GM12873 (cell line): Measurements from ENCODE around the gene B3GNT4.

Experiments used
- TF ChIP-seq, protein P1 (sequence below): IDR thresholded peaks from 2 replicates; pipeline ENCODE4 v1.5.1; 2012; ENCODE audit warnings: low read depth, mild to moderate bottlenecking, moderate library complexity, low read length, control low read depth; ENCODE audit not compliant: insufficient read depth; ENCODE audit errors: missing control alignments

Gene B3GNT4

DNA sequence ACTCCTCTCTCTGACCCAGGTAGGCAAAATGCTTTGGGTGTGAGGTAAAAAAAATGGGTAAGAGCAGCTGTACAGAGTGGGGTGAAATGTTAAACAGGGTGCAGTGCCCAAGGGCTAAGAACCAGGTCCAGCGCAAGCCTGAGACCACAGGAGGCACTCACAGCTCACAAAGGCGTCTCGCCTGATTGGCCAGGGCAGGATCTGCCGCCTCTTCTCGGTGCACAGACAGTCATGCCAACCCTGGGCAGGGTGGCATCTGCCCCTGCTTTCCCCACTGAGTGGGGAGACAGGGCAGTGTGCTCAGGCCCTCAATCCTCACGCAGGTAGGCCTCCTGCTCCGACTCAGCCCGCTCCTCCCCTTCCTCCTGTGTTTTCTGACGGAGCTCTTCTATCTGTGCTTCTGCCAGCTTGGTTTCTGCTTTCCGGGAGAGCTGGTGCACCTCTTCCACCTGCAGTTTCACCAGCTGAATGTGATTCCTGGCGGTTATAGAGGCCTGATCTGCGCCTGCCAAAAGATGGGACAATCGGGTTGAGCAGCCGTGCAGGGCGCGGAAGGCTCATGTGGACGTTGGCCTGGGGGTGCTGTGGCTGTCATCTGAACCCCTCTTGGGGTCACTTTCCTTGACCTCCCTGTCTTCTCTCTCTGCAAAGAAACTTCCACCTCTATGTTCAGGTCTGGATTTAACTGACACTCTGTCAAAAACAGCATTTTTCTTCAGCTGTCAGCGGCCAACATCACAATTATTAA lies 4.7 kb downstream of the B3GNT4 start:
- TF ChIP-seq, protein P1, sequence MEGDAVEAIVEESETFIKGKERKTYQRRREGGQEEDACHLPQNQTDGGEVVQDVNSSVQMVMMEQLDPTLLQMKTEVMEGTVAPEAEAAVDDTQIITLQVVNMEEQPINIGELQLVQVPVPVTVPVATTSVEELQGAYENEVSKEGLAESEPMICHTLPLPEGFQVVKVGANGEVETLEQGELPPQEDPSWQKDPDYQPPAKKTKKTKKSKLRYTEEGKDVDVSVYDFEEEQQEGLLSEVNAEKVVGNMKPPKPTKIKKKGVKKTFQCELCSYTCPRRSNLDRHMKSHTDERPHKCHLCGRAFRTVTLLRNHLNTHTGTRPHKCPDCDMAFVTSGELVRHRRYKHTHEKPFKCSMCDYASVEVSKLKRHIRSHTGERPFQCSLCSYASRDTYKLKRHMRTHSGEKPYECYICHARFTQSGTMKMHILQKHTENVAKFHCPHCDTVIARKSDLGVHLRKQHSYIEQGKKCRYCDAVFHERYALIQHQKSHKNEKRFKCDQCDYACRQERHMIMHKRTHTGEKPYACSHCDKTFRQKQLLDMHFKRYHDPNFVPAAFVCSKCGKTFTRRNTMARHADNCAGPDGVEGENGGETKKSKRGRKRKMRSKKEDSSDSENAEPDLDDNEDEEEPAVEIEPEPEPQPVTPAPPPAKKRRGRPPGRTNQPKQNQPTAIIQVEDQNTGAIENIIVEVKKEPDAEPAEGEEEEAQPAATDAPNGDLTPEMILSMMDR, result no peak

DNA sequence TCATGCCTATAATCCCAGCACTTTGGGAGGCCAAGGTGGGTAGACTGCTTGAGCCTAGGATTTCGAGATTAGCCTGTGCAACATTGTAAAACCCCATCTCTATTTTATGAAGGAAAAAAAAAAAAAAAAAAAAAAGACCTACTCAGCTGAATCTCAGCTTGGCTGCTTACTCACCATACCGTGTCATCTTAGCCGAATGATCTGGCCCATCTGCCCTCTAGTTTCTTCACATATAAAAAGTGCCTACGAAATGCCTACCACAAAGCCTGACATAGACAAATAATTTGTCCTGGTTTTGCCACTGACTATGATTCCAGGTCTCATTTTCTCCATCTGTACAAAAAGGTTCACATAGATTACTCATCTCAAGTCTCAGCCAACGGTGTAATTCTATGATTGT lies 12.3 kb downstream of the B3GNT4 start:
- TF ChIP-seq, protein P1, result no peak

DNA sequence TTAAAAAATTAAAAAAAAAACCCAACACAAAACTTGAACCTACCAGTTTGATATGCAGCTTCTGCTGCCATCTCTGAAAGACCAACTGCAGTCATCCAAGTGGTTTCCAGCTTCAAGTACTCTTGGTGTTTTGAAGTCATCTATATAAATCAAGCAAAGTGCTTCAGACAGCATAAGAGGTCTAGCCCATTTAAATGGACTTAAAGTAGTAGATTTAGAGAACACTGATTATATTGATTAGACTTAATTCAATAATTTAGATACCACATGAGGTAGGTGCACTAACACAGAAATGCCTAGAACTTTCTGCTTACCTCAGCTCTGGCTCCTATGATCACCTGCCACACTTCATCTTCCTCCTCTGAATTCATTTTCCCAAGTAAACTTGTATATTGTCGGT lies 12.9 kb downstream of the B3GNT4 start:
- TF ChIP-seq, protein P1, result no peak

DNA sequence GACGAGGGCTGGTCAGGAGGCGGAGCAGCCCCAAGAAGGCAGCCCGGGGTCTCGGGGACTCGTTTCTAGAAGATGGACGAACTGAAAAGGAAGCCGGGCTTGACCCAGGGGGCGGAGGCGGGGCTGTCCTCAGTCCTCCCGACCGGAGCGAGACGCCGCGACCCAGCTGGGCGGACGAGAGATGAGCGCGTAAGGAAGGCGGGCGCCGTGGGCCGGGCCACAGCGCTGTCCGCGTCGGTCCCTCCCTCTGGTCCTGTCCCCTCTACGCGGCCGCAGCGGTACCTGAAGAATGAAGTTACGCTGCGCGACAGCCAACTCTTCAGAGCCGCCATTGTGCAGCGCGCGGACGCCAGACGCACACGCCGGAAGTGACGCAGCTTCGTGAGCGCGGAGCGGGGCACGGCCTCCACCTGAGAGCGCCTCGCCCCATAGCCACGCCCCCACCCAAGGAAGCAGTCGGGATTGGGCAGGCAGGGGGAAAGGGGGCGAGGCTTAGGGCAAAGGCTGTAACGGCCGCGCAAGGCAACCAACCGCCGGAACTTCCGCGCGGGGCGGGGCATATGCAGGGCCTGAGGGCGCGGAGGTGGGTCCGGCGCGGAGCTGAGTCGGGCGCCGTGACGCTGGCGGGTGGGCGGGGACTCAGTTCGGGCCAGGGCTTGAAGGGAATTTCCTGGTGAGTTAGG lies 22.3 kb downstream of the B3GNT4 start, which contains the start of gene DIABLO:
Gene DIABLO, minus strand, starts transcription at position 370 of the 683 bp plus-strand sequence. Its CDS starts 38 bp downstream, at position 332.
- TF ChIP-seq, protein P1, result no peak

DNA sequence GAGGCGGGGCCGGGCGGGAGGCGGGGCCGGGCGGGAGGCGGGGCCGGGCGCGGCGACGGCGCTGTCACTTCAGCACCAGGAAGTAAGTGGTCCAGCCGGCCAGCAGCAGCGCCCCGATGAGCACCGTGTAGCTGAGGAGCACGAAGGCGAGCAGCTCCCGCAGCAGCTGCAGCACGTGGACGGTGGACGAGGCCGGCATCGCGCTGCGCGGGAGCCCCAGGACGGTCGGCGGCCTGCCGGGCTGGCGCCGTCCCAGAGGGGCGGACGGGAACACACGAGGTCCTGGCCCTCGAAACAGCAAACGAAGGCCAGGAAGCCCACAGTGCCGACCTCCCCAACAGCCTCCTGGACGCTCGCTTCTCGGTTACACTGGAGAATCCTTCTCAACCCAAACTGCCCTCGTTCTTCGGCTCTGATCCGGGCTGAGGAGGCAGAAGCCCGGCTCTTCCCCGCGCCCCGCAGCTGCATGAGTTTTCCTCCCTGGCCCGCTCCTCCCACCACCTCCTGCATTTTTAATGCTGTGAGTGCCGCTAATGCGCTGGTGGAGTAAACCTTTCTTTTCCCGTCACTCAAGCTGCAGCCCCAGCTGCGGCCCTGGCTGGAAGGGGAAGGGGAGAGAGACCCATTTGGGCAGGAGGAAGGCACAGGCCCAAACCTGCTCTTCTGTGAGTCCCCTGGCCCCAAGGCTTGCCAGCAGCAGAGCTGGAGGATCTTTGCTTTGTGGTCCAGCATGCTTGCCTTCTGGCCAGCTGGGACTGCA lies 23.0 kb downstream of the B3GNT4 start:
- TF ChIP-seq, protein P1, result no peak

DNA sequence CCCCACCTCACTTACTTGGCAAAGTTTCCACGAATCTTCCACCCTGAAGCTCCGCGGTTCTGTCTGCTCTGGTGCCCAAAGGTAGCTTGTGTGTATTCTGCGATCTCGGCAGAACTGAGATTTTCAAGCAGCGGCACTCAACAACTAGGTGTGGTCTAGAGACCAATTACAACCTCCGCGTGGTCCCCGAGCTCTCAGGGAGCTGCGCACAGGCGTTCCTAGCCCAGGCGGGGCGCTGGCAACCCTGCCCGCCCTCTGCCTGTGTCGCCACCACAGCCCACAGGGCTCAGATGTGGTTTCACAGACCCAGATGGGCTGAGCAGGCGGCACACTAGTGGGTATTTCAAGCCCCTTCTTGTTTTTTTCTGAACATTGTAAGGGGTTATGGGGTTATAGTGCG lies 23.8 kb downstream of the B3GNT4 start:
- TF ChIP-seq, protein P1, result no peak

DNA sequence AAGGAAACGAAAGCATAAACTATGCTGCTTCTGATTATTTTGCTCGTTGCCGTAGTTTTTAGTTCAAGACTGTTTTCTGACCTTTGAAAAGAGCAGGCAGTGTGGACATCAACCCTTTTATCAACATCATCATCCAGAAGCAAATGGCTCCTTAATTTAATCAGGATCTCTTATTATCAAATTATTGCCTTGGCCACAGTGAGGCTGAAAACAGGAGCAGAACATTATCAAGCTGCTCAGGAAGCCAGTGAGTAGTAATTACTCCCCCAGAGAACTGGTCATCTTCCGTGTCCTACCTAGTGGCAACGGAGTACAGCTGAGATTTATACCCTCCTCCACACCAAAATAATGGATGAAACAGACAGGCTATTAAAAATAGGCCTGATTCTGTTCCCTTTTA lies 24.6 kb downstream of the B3GNT4 start:
- TF ChIP-seq, protein P1, result no peak
